B cell (primary cell): Measurements from ENCODE around the gene FMN1. TPM values are rescaled to one million over a fixed set of nuclear protein-coding genes. Genes with fewer than 3 reads are reported as not detected.

ENCODE experiments used
- ATAC-seq: fragments of 200-7000 bp; cut with Tn5 transposase; one replicate; pipeline ENCODE4 v1.10.0; 2021; ENCODE audit warnings: low read depth, mild to moderate bottlenecking, moderate number of reproducible peaks, moderate library complexity
- CTCF ChIA-PET: fragments of 350-600 bp; sonication (Branson Sonifier 250); formaldehyde crosslinking; loops from one replicate; lab custom pipeline; 2021; ENCODE audit warnings: antibody characterized with exemption, inconsistent platforms; lab: Charles Lee
- POLR2A ChIA-PET: fragments of 350-600 bp; sonication (Branson Sonifier 250); formaldehyde crosslinking; loops from one replicate; lab custom pipeline; 2021; ENCODE audit warnings: antibody characterized with exemption; lab: Charles Lee
- DNase-seq: peaks from one replicate; pipeline ENCODE4 v3.0.0; 2013
- H2AFZ ChIP-seq: 2 replicates; pipeline ENCODE4 v1.6.1; 2012; ENCODE audit warnings: mild to moderate bottlenecking, low read depth, low read length; ENCODE audit not compliant: insufficient read depth, poor library complexity, severe bottlenecking
- H3K27ac ChIP-seq, 2 donors: 1 replicate in 1 of 2; 2 replicates in 1 of 2; pipeline ENCODE4 v1.5.1; 2012 to 2013; ENCODE audit warnings: low read length in 2 of 2, mild to moderate bottlenecking in 2 of 2, moderate library complexity in 1 of 2
- H3K27me3 ChIP-seq, 4 experiments: fragments of 200-600 bp in 1 of 4; sonication (generic) in 1 of 4; replicated peaks in 1 of 4; 1 replicate in 2 of 4; 2 replicates in 2 of 4; pipeline versions ENCODE4 v1.6.1 to v1.7.0; 2013 to 2016; ENCODE audit warnings: low read length in 3 of 4, mild to moderate bottlenecking in 2 of 4, mixed read lengths in 1 of 4, moderate library complexity in 1 of 4; ENCODE audit not compliant: insufficient read depth in 4 of 4, control insufficient read depth in 3 of 4; ENCODE audit errors: control extremely low read depth in 1 of 4
- H3K36me3 ChIP-seq, 2 experiments: replicated peaks in 1 of 2; 1 replicate in 1 of 2; 2 replicates in 1 of 2; pipeline versions ENCODE4 v1.6.1 to v1.7.1; 2013; ENCODE audit warnings: low read length in 1 of 2; ENCODE audit not compliant: insufficient read depth in 2 of 2, control insufficient read depth in 1 of 2; ENCODE audit errors: control extremely low read depth in 1 of 2, extremely low read depth in 1 of 2
- H3K4me1 ChIP-seq, 2 donors: fragments of 200-600 bp in 1 of 2; sonication (generic) in 1 of 2; 1 replicate in 1 of 2; 2 replicates in 1 of 2; pipeline versions ENCODE4 v1.5.1 to v1.6.1; 2013 to 2017; ENCODE audit warnings: low read length in 2 of 2; ENCODE audit not compliant: control insufficient read depth in 2 of 2, insufficient read depth in 2 of 2
- H3K4me2 ChIP-seq: replicated peaks from 2 replicates; pipeline ENCODE3; 2012; ENCODE audit warnings: mild to moderate bottlenecking, low read depth, low read length; ENCODE audit not compliant: poor library complexity, severe bottlenecking
- H3K4me3 ChIP-seq, 5 experiments: fragments of 200-600 bp in 1 of 5; sonication (generic) in 1 of 5; 1 replicate in 3 of 5; 2 replicates in 2 of 5; pipeline versions ENCODE4 v1.5.1 to v1.7.0; 2011 to 2016; ENCODE audit warnings: low read length in 4 of 5, mild to moderate bottlenecking in 4 of 5, low read depth in 2 of 5, control low read depth in 1 of 5, moderate library complexity in 1 of 5; ENCODE audit not compliant: insufficient read depth in 1 of 5; ENCODE audit errors: control extremely low read depth in 1 of 5, extremely low read depth in 1 of 5
- H3K79me2 ChIP-seq: fragments of 200-600 bp; sonication (generic); one replicate; pipeline ENCODE4 v1.6.0; 2016; ENCODE audit warnings: low read length; ENCODE audit not compliant: control insufficient read depth, insufficient read depth
- H3K9ac ChIP-seq: fragments of 200-600 bp; sonication (generic); 2 replicates; pipeline ENCODE4 v1.6.1; 2017; ENCODE audit warnings: mild to moderate bottlenecking, low read length, moderate library complexity
- H3K9me3 ChIP-seq, 3 donors: one replicate each; pipeline versions ENCODE4 v1.6.1 to v1.7.1; 2013; ENCODE audit warnings: low read length in 2 of 3; ENCODE audit not compliant: control insufficient read depth in 2 of 3, insufficient read depth in 1 of 3; ENCODE audit errors: control extremely low read depth in 1 of 3
- H4K20me1 ChIP-seq: 2 replicates; pipeline ENCODE4 v1.6.0; 2012; ENCODE audit warnings: mild to moderate bottlenecking, low read length; ENCODE audit not compliant: insufficient read depth, control insufficient read depth, poor library complexity, severe bottlenecking
- H3K27ac Mint-ChIP-seq: one replicate; pipeline ENCODE4 v1.8.0; 2021; ENCODE audit warnings: mixed read lengths
- H3K27me3 Mint-ChIP-seq: one replicate; pipeline ENCODE4 v1.8.0; 2021; ENCODE audit warnings: mixed read lengths
- H3K4me1 Mint-ChIP-seq: one replicate; pipeline ENCODE4 v1.8.0; 2021; ENCODE audit warnings: mixed read lengths
- H3K4me3 Mint-ChIP-seq: one replicate; pipeline ENCODE4 v1.8.0; 2021; ENCODE audit warnings: mixed read lengths
- H3K9me3 Mint-ChIP-seq: one replicate; pipeline ENCODE4 v1.8.0; 2022; ENCODE audit warnings: mixed read lengths; ENCODE audit not compliant: insufficient read depth
- CTCF ChIP-seq: fragments of 200-600 bp; IDR thresholded peaks from one replicate; pipeline ENCODE4 v1.8.0; 2022; ENCODE audit warnings: antibody characterized with exemption, mild to moderate bottlenecking
- EZH2 ChIP-seq: IDR thresholded peaks from 2 replicates; pipeline ENCODE4 v1.6.1; 2012; ENCODE audit warnings: borderline replicate concordance, low read depth, mild to moderate bottlenecking, moderate library complexity, low read length; ENCODE audit not compliant: insufficient read depth, poor library complexity, severe bottlenecking
- WGBS: methylation state at CpG from one replicate; pipeline ENCODE4 v1.1.5; 2013; ENCODE audit warnings: missing lambda C conversion rate; ENCODE audit not compliant: insufficient coverage; 5-methylcytosine and 5-hydroxymethylcytosine counted together
- intact Hi-C: fragments of 100-400 bp; cut with micrococcal nuclease; formaldehyde crosslinking; loops from one replicate; pipeline ENCODE4 v1.10.0; 2022
- polyA plus RNA-seq: library from polyadenylated mRNA; depleted of rRNA; stranded (reverse); fragments of >200 nt; gene quantifications from 2 replicates; pipeline ENCODE4 v1.2.3, GENCODE V29; 2012
- total RNA-seq, 2 donors: library from RNA; stranded (reverse); fragments of 120-200 nt in 1 of 2; gene quantifications; 1 replicate in 1 of 2; 2 replicates in 1 of 2; pipeline versions ENCODE4 v1.2.3 to v1.2.4, GENCODE V29; 2013 to 2022

The FMN1 gene
- total and polyA plus RNA-seq, 2 donors (not counting 1 experiment from before 2014, with no cell fraction given), result 0.21 to 0.96 TPM

GRCh38 chr15:32919749-32920414 is 274.6 kb downstream of the FMN1 start:
- intact Hi-C loops, result loop anchor here (5.0 kb wide), 1 partner anchor 37 kb away; no protein-coding TSS in a partner anchor
- no peak overlapping the region for H3K27ac Mint-ChIP-seq
- no peaks in the 10 kb centered on the region for H3K9me3 ChIP-seq

More at GRCh38 chr15:32919749-32920414, 274.6 kb downstream of the FMN1 start:
- no peak overlapping the region for H3K4me3 ChIP-seq
- peak overlapping the region; percentile 18 for H3K4me2 ChIP-seq
- H3K4me1 ChIP-seq, result peaks cover 11 to 13% of the 10 kb centered on the region in 2 donors
- ATAC-seq (peak; percentile 28), DNase-seq (peak; percentile 23)
- peaks cover 8% of the 10 kb centered on the region for H3K27me3 Mint-ChIP-seq
- H3K27me3 ChIP-seq, result no peaks in the 10 kb centered on the region
- no peaks in the 10 kb centered on the region for H3K36me3 ChIP-seq
- H3K27ac ChIP-seq, result no peak overlapping the region
- ChIA-PET POLR2A (no interaction called here), CTCF (interaction anchor here (3.0 kb wide), 1 partner anchor 11 kb away, joined by 12 read pairs; no protein-coding TSS in a partner anchor)
- no peak for TF ChIP-seq EZH2
- no peak for TF ChIP-seq CTCF
- H3K9me3 Mint-ChIP-seq, result no peaks in the 10 kb centered on the region
- H3K79me2 ChIP-seq, result no peaks in the 10 kb centered on the region
- H3K9ac ChIP-seq, result no peak overlapping the region
- WGBS, result no CpG with 5 or more reads among the region's 5 CpGs
- peak overlapping the region; percentile 2 for H3K4me3 Mint-ChIP-seq
- no peaks in the 10 kb centered on the region for H4K20me1 ChIP-seq
- no peak overlapping the region for H2AFZ ChIP-seq
- H3K4me1 Mint-ChIP-seq, result peaks cover 16% of the 10 kb centered on the region
